ENCODE results near the gene RFNG. TPM values are rescaled to one million over a fixed set of nuclear protein-coding genes. Genes with fewer than 3 reads are reported as not detected.

The RFNG gene
- total and polyA plus RNA-seq, 2 of the 13 experiments (the other 11 are each of a cell fraction or from before 2014, with no cell fraction given): 61.4 to 64.0 TPM

DNA sequence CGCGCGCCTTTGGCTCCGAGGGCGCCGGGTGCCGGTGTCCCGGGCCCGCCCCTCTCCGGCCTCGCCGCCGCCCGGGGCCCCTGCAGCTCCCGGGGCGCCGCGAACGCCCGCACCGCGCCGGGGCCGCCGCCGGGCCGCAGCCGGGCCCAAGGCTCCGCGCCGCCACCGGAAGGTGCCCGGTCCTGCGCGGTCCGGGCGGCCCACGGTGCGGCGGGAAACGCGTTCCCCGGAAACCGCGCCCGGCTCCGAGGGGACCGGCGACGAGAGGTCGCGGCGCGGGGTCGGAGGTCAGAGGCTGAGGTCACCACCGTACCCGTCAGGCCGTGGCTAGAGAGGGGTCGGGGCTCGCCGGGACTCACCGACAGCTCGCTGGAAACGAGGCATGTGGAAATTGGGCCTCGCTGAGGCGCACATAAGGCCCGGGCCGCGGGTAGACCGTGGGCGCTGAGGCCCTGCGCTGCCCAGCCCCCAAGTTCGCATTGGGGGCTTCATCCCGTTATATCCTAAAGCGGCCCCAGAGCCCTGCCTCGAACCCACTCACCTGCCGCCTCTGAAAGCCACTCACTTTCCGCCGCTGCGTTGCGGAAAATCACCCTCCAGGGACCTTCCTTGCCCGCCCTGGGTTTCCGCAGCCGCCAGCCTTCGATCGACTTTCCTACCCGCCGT is 14.2 kb upstream of the RFNG start, which contains the start of gene DUS1L (continued):
- TF ChIP-seq HNRNPK (IDR thresholded peaks at IDR 0.05; ENCODE audit: low read depth, low read length, poor library complexity, severe bottlenecking) (peak; percentile 35), KLF16 (CRISPR knock-in tag; IDR thresholded peaks at IDR 0.05) (peak in 1 of 2 experiments; percentile 94; a peak in 2 of 4 replicates), NFE2 (CRISPR knock-in tag; IDR thresholded peaks at IDR 0.05) (0 out of 2 replicates have a peak, but pooled peaks have one; percentile 27), BORCS8-MEF2B (CRISPR knock-in tag; IDR thresholded peaks at IDR 0.05) (peak; percentile 86; the same call in 1 of the 2 replicates), ZNF383 (CRISPR knock-in tag; IDR thresholded peaks at IDR 0.05; ENCODE audit: borderline replicate concordance) (no peak), FOXK1 (CRISPR knock-in tag; IDR thresholded peaks at IDR 0.05; ENCODE audit: borderline replicate concordance, low read depth) (peak; percentile 72; the same call in 1 of the 2 replicates), HDAC6 (IDR thresholded peaks at IDR 0.05; ENCODE audit: low read depth, low read length) (no peak), NFATC3 (CRISPR knock-in tag; IDR thresholded peaks at IDR 0.05) (peak; percentile 87), CEBPG (CRISPR knock-in tag; IDR thresholded peaks at IDR 0.05) (peak; percentile 19; the same call in 1 of the 2 replicates), HNF4G (IDR thresholded peaks at IDR 0.05; ENCODE audit: borderline replicate concordance, low read depth, low read length) (peak; percentile 84; the same call in 1 of the 2 replicates), HNF4G (CRISPR knock-in tag; IDR thresholded peaks at IDR 0.05; ENCODE audit: borderline replicate concordance, low read depth) (peak; percentile 89), SMARCC2 (IDR thresholded peaks at IDR 0.05) (no peak), ZFP41 (CRISPR knock-in tag; IDR thresholded peaks at IDR 0.05; ENCODE audit: borderline replicate concordance) (no peak; the same call in 1 of the 2 replicates), SRF (IDR thresholded peaks at IDR 0.05; ENCODE audit: low read depth, low read length) (peak; percentile 80; the same call in 1 of the 2 replicates), KDM3A (CRISPR knock-in tag; IDR thresholded peaks at IDR 0.05; ENCODE audit: low read depth) (peak; percentile 97), ZNF431 (CRISPR knock-in tag; IDR thresholded peaks at IDR 0.05; ENCODE audit: borderline replicate concordance, low read depth) (no peak)
- TF ChIP-seq, protein P1, sequence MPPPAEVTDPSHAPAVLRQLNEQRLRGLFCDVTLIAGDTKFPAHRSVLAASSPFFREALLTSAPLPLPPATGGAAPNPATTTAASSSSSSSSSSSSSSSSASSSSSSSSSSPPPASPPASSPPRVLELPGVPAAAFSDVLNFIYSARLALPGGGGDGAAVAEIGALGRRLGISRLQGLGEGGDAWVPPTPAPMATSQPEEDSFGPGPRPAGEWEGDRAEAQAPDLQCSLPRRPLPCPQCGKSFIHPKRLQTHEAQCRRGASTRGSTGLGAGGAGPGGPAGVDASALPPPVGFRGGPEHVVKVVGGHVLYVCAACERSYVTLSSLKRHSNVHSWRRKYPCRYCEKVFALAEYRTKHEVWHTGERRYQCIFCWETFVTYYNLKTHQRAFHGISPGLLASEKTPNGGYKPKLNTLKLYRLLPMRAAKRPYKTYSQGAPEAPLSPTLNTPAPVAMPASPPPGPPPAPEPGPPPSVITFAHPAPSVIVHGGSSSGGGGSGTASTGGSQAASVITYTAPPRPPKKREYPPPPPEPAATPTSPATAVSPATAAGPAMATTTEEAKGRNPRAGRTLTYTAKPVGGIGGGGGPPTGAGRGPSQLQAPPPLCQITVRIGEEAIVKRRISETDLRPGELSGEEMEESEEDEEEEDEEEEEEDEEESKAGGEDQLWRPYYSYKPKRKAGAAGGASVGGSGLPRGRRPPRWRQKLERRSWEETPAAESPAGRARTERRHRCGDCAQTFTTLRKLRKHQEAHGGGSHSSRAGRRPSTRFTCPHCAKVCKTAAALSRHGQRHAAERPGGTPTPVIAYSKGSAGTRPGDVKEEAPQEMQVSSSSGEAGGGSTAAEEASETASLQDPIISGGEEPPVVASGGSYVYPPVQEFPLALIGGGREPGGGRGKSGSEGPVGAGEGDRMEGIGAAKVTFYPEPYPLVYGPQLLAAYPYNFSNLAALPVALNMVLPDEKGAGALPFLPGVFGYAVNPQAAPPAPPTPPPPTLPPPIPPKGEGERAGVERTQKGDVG (CRISPR knock-in tag; IDR thresholded peaks at IDR 0.05; ENCODE audit: borderline replicate concordance): peak; percentile 94
- TF ChIP-seq, protein P2, sequence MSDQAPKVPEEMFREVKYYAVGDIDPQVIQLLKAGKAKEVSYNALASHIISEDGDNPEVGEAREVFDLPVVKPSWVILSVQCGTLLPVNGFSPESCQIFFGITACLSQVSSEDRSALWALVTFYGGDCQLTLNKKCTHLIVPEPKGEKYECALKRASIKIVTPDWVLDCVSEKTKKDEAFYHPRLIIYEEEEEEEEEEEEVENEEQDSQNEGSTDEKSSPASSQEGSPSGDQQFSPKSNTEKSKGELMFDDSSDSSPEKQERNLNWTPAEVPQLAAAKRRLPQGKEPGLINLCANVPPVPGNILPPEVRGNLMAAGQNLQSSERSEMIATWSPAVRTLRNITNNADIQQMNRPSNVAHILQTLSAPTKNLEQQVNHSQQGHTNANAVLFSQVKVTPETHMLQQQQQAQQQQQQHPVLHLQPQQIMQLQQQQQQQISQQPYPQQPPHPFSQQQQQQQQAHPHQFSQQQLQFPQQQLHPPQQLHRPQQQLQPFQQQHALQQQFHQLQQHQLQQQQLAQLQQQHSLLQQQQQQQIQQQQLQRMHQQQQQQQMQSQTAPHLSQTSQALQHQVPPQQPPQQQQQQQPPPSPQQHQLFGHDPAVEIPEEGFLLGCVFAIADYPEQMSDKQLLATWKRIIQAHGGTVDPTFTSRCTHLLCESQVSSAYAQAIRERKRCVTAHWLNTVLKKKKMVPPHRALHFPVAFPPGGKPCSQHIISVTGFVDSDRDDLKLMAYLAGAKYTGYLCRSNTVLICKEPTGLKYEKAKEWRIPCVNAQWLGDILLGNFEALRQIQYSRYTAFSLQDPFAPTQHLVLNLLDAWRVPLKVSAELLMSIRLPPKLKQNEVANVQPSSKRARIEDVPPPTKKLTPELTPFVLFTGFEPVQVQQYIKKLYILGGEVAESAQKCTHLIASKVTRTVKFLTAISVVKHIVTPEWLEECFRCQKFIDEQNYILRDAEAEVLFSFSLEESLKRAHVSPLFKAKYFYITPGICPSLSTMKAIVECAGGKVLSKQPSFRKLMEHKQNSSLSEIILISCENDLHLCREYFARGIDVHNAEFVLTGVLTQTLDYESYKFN (CRISPR knock-in tag; conservative IDR thresholded peaks at IDR 0.05): no peak; the same call in 1 of the 2 replicates
- TF ChIP-seq, protein P3, sequence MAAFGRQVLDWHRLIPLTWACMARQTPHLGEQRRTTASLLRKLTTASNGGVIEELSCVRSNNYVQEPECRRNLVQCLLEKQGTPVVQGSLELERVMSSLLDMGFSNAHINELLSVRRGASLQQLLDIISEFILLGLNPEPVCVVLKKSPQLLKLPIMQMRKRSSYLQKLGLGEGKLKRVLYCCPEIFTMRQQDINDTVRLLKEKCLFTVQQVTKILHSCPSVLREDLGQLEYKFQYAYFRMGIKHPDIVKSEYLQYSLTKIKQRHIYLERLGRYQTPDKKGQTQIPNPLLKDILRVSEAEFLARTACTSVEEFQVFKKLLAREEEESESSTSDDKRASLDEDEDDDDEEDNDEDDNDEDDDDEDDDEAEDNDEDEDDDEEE (CRISPR knock-in tag; IDR thresholded peaks at IDR 0.05): peak; percentile 6; the same call in 1 of the 2 replicates
- TF ChIP-seq, protein P4, sequence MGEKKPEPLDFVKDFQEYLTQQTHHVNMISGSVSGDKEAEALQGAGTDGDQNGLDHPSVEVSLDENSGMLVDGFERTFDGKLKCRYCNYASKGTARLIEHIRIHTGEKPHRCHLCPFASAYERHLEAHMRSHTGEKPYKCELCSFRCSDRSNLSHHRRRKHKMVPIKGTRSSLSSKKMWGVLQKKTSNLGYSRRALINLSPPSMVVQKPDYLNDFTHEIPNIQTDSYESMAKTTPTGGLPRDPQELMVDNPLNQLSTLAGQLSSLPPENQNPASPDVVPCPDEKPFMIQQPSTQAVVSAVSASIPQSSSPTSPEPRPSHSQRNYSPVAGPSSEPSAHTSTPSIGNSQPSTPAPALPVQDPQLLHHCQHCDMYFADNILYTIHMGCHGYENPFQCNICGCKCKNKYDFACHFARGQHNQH (CRISPR knock-in tag; IDR thresholded peaks at IDR 0.05): peak; percentile 95; the same call in 1 of the 2 replicates
